ENCODE data around the gene PROM1.

GRCh38 chr4:16079046-16079445, 4.8 kb downstream of the PROM1 start:
- TF ChIP-seq CTCF (conservative IDR thresholded peaks at IDR 0.05; ENCODE audit: low read depth, low read length) (no peak), EZH2phosphoT487 (IDR thresholded peaks at IDR 0.05; ENCODE audit: borderline replicate concordance, low read length) (no peak)
